Natural killer cell treated with Interleukin-12 subunit alpha and Interleukin-12 subunit beta and Interleukin-15 and Interleukin-18, amount 100 ng/mL, for 72 hours (primary cell): ENCODE results near the gene CNNM3. TPM values are rescaled to one million over a fixed set of nuclear protein-coding genes. Genes with fewer than 3 reads are reported as not detected.

Experiments used
- ATAC-seq, 2 donors: fragments of 150-1000 bp; cut with Tn5 transposase in 1 of 2; sonication (Bioruptor Pico), chemical (Tn5 transposase) in 1 of 2; 2 replicates each; pipeline ENCODE4 v1.10.0; 2021
- DNase-seq: peaks from one replicate; pipeline ENCODE4 v3.0.0; 2022; ENCODE audit warnings: low spot score
- H3K27ac Mint-ChIP-seq, 2 donors: 1 replicate in 1 of 2; 2 replicates in 1 of 2; pipeline ENCODE4 v1.8.0; 2022; ENCODE audit warnings: mixed read lengths in 2 of 2, mild to moderate bottlenecking in 1 of 2, moderate library complexity in 1 of 2
- H3K27me3 Mint-ChIP-seq, 2 donors: 1 replicate in 1 of 2; 2 replicates in 1 of 2; pipeline ENCODE4 v1.8.0; 2022; ENCODE audit warnings: mixed read lengths in 2 of 2
- H3K36me3 Mint-ChIP-seq: one replicate; pipeline ENCODE4 v1.8.0; 2022; ENCODE audit warnings: mixed read lengths
- H3K4me1 Mint-ChIP-seq, 2 donors: 1 replicate in 1 of 2; 2 replicates in 1 of 2; pipeline ENCODE4 v1.8.0; 2022; ENCODE audit warnings: low read depth in 2 of 2, mixed read lengths in 2 of 2, mild to moderate bottlenecking in 1 of 2
- H3K4me3 Mint-ChIP-seq: one replicate; pipeline ENCODE4 v1.8.0; 2022; ENCODE audit warnings: mixed read lengths
- H3K9me3 Mint-ChIP-seq: 2 replicates; pipeline ENCODE4 v1.8.0; 2022; ENCODE audit warnings: mixed read lengths
- total RNA-seq, 2 donors: library from RNA; stranded (reverse); gene quantifications; one replicate each; pipeline ENCODE4 v1.2.3, GENCODE V29; 2022

Gene CNNM3
- total RNA-seq, 2 donors from 2014 or later = 15.7 to 32.9 TPM

- Mint-ChIP-seq H3K27me3 (no peaks in the 10 kb centered on the region), H3K4me1 (peaks cover 7 to 22% of the 10 kb centered on the region in 2 donors), H3K36me3 (no peaks in the 10 kb centered on the region), H3K4me3 (no peak overlapping the region), H3K9me3 (no peaks in the 10 kb centered on the region), H3K27ac (peak overlapping the region in 1 of 2 donors; percentile 59)
- no peak for ATAC-seq
- DNase-seq = no peak
Measured at GRCh38 chr2:96874198-96874831, 58.2 kb downstream of the CNNM3 start.

- Mint-ChIP-seq H3K9me3 (no peaks in the 10 kb centered on the region), H3K4me1 (peaks cover 3 to 19% of the 10 kb centered on the region in 2 donors), H3K36me3 (no peaks in the 10 kb centered on the region), H3K27me3 (no peaks in the 10 kb centered on the region), H3K4me3 (no peak overlapping the region), H3K27ac (peak overlapping the region in 1 of 2 donors; percentile 67)
- DNase-seq (no peak), ATAC-seq (peak in 1 of 2 donors; percentile 17)
Measured at GRCh38 chr2:96875498-96876268, 59.6 kb downstream of the CNNM3 start.

GRCh38 chr2:96876269-96877041 lies 60.4 kb downstream of the CNNM3 start:
- Mint-ChIP-seq H3K36me3 (no peaks in the 10 kb centered on the region), H3K27ac (no peak overlapping the region)
- ATAC-seq = peak; percentile 25

GRCh38 chr2:96877042-96877451 lies 61.0 kb downstream of the CNNM3 start:
- Mint-ChIP-seq H3K4me3 (no peak overlapping the region), H3K36me3 (no peaks in the 10 kb centered on the region), H3K27ac (no peak overlapping the region), H3K27me3 (no peaks in the 10 kb centered on the region), H3K9me3 (no peaks in the 10 kb centered on the region), H3K4me1 (peaks cover 0 to 16% of the 10 kb centered on the region in 2 donors)
- ATAC-seq (peak in 1 of 2 donors; percentile 10), DNase-seq (no peak)

More at GRCh38 chr2:96876269-96877041, 60.4 kb downstream of the CNNM3 start:
- H3K9me3 Mint-ChIP-seq = no peaks in the 10 kb centered on the region
- no peaks in the 10 kb centered on the region for H3K27me3 Mint-ChIP-seq
- DNase-seq = no peak
- peaks cover 0 to 16% of the 10 kb centered on the region in 2 donors for H3K4me1 Mint-ChIP-seq
- no peak overlapping the region for H3K4me3 Mint-ChIP-seq

GRCh38 chr2:96877631-96878092 lies 61.6 kb downstream of the CNNM3 start:
- ATAC-seq (no peak), DNase-seq (no peak)
- Mint-ChIP-seq H3K9me3 (no peaks in the 10 kb centered on the region), H3K27me3 (no peaks in the 10 kb centered on the region), H3K4me1 (peaks cover 0 to 16% of the 10 kb centered on the region in 2 donors), H3K36me3 (no peaks in the 10 kb centered on the region), H3K27ac (no peak overlapping the region), H3K4me3 (no peak overlapping the region)

- Mint-ChIP-seq H3K9me3 (no peaks in the 10 kb centered on the region), H3K4me1 (peaks cover 0 to 16% of the 10 kb centered on the region in 2 donors), H3K36me3 (no peaks in the 10 kb centered on the region), H3K27me3 (no peaks in the 10 kb centered on the region), H3K4me3 (no peak overlapping the region), H3K27ac (no peak overlapping the region)
- ATAC-seq (no peak), DNase-seq (no peak)
Measured at GRCh38 chr2:96878171-96878570, 62.1 kb downstream of the CNNM3 start.

GRCh38 chr2:96878796-96879544 lies 62.9 kb downstream of the CNNM3 start:
- Mint-ChIP-seq H3K27me3 (no peaks in the 10 kb centered on the region), H3K36me3 (no peaks in the 10 kb centered on the region), H3K27ac (no peak overlapping the region), H3K4me1 (peaks cover 0 to 16% of the 10 kb centered on the region in 2 donors), H3K4me3 (no peak overlapping the region), H3K9me3 (no peaks in the 10 kb centered on the region)
- ATAC-seq = no peak
- DNase-seq = no peak

GRCh38 chr2:96879545-96880040 lies 63.5 kb downstream of the CNNM3 start:
- H3K36me3 Mint-ChIP-seq = no peaks in the 10 kb centered on the region
- DNase-seq (no peak), ATAC-seq (no peak)
- no peaks in the 10 kb centered on the region for H3K27me3 Mint-ChIP-seq
- peak overlapping the region in 1 of 2 donors; percentile 68 for H3K27ac Mint-ChIP-seq
- no peaks in the 10 kb centered on the region for H3K9me3 Mint-ChIP-seq
- H3K4me3 Mint-ChIP-seq = no peak overlapping the region
- H3K4me1 Mint-ChIP-seq = peaks cover 0 to 13% of the 10 kb centered on the region in 2 donors

GRCh38 chr2:96880891-96881273 lies 64.8 kb downstream of the CNNM3 start:
- Mint-ChIP-seq H3K36me3 (no peaks in the 10 kb centered on the region), H3K27ac (no peak overlapping the region), H3K4me3 (no peak overlapping the region), H3K4me1 (peaks cover 0 to 6% of the 10 kb centered on the region in 2 donors), H3K9me3 (no peaks in the 10 kb centered on the region), H3K27me3 (no peaks in the 10 kb centered on the region)
- ATAC-seq = no peak
- no peak for DNase-seq

- DNase-seq (no peak), ATAC-seq (no peak)
- no peak overlapping the region for H3K4me3 Mint-ChIP-seq
- no peaks in the 10 kb centered on the region for H3K9me3 Mint-ChIP-seq
- H3K4me1 Mint-ChIP-seq = peaks cover 0 to 4% of the 10 kb centered on the region in 2 donors
- no peaks in the 10 kb centered on the region for H3K27me3 Mint-ChIP-seq
- H3K27ac Mint-ChIP-seq = no peak overlapping the region
- no peaks in the 10 kb centered on the region for H3K36me3 Mint-ChIP-seq
Measured at GRCh38 chr2:96881349-96882195, 65.5 kb downstream of the CNNM3 start.

- Mint-ChIP-seq H3K27ac (no peak overlapping the region), H3K4me3 (no peak overlapping the region), H3K27me3 (no peaks in the 10 kb centered on the region), H3K4me1 (peaks cover 0 to 3% of the 10 kb centered on the region in 2 donors), H3K9me3 (no peaks in the 10 kb centered on the region), H3K36me3 (no peaks in the 10 kb centered on the region)
- ATAC-seq (no peak), DNase-seq (no peak)
Measured at GRCh38 chr2:96882230-96882629, 66.2 kb downstream of the CNNM3 start.

- no peak for DNase-seq
- no peak overlapping the region for H3K4me3 Mint-ChIP-seq
- no peaks in the 10 kb centered on the region for H3K27me3 Mint-ChIP-seq
- no peak overlapping the region for H3K27ac Mint-ChIP-seq
- H3K9me3 Mint-ChIP-seq = no peaks in the 10 kb centered on the region
- H3K36me3 Mint-ChIP-seq = no peaks in the 10 kb centered on the region
- peaks cover 0 to 3% of the 10 kb centered on the region in 2 donors for H3K4me1 Mint-ChIP-seq
- ATAC-seq = no peak
Measured at GRCh38 chr2:96882906-96883305, 66.8 kb downstream of the CNNM3 start.
